ENCODE measurements around the gene STPG3. TPM values are rescaled to one million over a fixed set of nuclear protein-coding genes. Genes with fewer than 3 reads are reported as not detected.

The STPG3 gene
- total and polyA plus RNA-seq, 9 of the 15 experiments (the other 6 are each of a cell fraction or from before 2014, with no cell fraction given), result not detected

GRCh38 chr9:137277329-137278041 is 26.4 kb downstream of the STPG3 start, which contains the start of gene TOR4A (continued):
- TF ChIP-seq MLX (CRISPR knock-in tag; conservative IDR thresholded peaks at IDR 0.05) (no peak), RBFOX2 (IDR thresholded peaks at IDR 0.05; ENCODE audit: low read depth, low read length) (peak; percentile 91), RBM22 (IDR thresholded peaks at IDR 0.05; ENCODE audit: low read depth, low read length, poor library complexity, severe bottlenecking) (peak; percentile 58), STAG1 (CRISPR knock-in tag; IDR thresholded peaks at IDR 0.05; ENCODE audit: borderline replicate concordance) (no peak; the same call in 1 of the 2 replicates), HMGXB4 (CRISPR knock-in tag; IDR thresholded peaks at IDR 0.05) (peak; percentile 48; the same call in 1 of the 2 replicates), SIRT6 (IDR thresholded peaks at IDR 0.05; ENCODE audit: low read depth, low read length) (no peak), ZNF12 (CRISPR knock-in tag; IDR thresholded peaks at IDR 0.05) (no peak; the same call in 1 of the 2 replicates), ETV1 (tag; conservative IDR thresholded peaks at IDR 0.05; ENCODE audit: low read depth) (peak; percentile 84), MEF2D (tag; conservative IDR thresholded peaks at IDR 0.05; ENCODE audit: low read depth) (no peak), SAFB (IDR thresholded peaks at IDR 0.05; ENCODE audit: borderline replicate concordance, low read depth, low read length) (no peak), ZBTB40 (IDR thresholded peaks at IDR 0.05) (peak; percentile 87), ZBTB40 (CRISPR knock-in tag; IDR thresholded peaks at IDR 0.05) (no peak), RCOR1 (IDR thresholded peaks at IDR 0.05; ENCODE audit: borderline replicate concordance in 1 of 2, low read depth in 2 of 2, low read length in 2 of 2) (peak in 1 of 2 experiments; percentile 65; a peak in 1 of 4 replicates), ELF2 (CRISPR knock-in tag; IDR thresholded peaks at IDR 0.05) (0 out of 2 replicates have a peak, but pooled peaks have one; percentile 14), FIP1L1 (IDR thresholded peaks at IDR 0.05; ENCODE audit: low read depth, low read length, poor library complexity, severe bottlenecking) (peak; percentile 87), BRD9 (IDR thresholded peaks at IDR 0.05; ENCODE audit: low read depth, partially characterized antibody) (no peak)
